ENCODE measurements around the gene ATXN2.
"Not testable (repeated sequence)": the region's sequence is repeated elsewhere in the genome, so short reads cannot be mapped to it uniquely, and the experiment has no call there.

Gene ATXN2

GRCh38 chr12:111597831-111598636 lies 1.1 kb downstream of the ATXN2 start:
- no peak for DNase-seq

DNA sequence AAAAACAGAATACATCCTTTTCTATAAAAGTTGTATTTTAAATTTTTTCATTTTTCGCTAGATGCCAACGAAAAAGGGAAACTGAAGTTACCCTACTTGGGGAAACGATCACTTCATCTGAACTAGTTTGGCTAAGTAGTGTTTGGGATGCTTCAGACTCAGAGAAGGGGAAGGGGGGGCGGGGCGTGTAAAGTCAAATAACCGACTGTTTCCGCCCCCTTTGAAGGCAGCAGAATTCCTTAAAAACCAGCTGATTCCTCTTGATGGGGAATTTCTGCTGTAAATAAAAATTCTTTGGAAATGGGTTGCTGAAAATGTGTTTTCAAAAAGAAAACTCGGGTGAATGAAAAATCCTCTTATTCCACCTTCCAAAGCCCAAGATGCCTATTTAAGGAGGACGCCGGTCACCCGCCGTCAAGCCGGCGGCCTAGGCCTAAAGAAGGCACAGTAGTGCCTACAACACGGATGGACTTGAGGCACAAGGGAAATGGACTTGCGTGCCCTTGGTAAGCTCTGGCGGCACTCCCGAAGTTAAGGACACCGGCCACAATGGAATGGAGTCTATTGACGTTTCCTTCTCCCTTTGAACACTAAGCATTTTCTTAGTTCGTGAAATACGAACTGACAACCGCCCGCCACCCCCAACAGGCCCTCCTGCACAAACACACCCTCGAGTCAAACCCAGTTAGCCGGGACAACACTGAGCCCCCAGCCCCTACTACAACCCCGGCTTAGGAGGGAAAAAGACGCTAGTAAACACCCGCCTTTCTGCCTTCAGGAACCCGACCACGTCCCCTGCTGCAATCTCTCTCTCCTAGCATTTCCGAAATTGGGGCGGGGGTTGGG lies 1.9 kb downstream of the ATXN2 start:
- DNase-seq, result no peak

DNA sequence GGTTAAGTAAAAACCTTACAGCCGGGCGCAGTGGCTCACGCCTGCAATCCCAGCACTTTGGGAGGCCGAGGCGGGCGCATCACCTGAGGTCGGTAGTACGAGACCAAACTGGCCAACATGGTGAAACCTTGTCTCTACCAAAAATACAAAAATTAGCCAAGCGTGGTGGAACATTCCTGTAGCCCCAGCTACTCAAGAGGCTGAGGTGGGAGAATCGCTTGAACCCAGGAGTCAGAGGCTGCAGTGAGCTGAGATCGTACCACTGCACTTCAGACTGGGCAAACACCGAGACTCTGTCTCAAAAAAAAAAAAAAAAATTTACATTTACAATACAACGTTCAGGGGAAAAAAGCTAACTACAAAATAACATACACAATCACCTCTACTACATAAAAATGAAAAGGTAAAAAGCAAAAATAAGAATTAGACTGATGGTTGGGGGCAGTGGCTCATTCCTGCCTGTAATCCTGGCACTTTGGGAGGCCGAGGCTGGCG lies 3.7 kb downstream of the ATXN2 start:
- not testable (repeated sequence) for DNase-seq

GRCh38 chr12:111591399-111592010 lies 7.6 kb downstream of the ATXN2 start:
- not testable (repeated sequence) for DNase-seq

DNA sequence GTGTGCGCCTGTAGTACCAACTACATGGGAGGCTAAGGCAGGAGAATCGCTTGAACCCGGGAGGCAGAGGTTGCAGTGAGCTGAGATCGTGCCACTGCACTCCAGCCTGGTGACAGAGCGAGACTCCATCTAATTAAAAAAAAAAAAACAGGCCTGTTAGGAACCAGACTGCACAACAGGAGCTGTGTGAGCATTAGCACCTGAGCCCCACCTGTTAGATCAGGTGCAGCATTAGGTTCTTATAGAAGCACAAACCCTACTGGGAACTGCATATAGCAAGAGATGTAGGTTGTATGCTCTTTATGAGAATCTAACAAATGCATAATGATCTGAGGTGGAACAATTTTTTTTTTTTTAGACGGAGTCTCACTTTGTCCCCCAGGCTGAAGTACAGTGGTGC lies 8.6 kb downstream of the ATXN2 start:
- no peak for DNase-seq

DNA sequence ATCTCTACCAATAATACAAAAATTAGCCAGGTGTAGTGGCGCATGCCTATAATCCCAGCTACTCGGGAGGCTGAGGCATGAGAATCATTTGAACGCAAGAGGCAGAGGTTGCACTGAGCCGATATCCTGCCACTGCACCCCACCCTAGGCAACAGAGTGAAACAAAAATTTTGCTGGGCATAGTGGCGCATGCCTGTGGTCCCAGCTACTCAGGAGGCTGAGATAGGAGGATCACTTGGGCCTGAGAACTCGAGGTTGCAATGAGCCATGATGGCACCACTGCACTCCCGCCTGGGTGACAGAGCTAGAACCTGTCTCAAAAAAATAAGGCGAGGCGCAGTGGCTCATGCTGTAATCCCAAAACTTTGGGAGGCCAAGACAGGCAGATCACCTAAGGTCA lies 9.5 kb downstream of the ATXN2 start:
- no peak for DNase-seq

- no peak for DNase-seq
These were observed 11.1 kb downstream of the ATXN2 start for GRCh38 chr12:111588010-111588409.

DNA sequence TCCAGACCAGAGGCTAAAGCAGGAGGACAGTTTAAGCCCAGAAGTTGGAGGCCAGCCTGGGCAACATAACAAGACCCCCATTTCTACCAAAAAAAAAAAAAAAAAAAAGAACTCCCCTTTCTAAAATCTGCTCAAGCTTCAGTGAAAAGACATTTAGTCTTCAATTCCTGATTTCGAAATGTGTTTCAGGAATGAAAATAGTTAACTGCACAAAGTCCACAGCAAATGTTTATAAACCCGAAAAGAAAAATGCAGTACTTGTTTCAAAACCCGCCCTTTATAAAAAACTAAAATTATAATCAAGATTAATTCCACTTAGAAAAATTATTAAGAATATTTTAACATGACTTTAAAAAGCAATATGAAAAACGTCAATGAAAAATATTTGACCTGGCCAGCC lies 12.1 kb downstream of the ATXN2 start:
- DNase-seq, result no peak

DNA sequence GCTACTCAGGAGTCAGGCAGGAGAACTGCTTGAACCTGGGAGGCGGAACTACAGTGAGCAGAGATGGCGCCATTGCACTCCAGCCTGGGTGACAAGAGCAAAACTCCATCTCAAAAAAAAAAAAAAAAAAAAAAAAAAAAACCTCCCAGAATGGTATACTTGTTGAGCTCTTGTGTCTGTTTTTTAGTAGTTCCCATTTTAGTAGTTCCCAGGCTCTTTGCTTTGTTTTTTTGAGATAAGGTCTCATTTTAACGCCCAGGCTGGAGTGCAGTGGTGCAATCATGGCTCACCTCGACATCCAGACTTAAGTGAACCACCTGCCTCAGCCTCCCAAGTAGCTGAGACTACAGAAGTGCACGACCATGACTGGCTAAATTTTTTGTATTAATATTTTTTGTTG lies 13.4 kb downstream of the ATXN2 start:
- no peak for DNase-seq

DNA sequence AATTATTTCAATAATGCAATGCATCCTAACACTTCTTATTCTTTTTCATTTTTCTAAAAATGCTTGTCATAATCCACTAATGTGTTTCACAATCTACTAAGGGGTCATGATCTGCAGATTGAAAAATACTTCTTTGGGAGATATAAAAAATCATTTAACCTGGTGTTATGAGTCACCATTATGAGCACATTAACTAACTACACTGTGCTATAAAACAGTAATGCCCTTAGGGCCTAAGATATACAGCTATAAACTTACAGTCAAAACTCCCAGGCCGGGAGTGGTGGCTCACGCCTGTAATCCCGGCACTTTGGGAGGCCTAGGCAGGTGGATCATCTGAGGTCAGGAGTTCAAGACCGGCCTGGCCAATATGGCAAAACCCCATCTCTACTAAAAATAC lies 14.2 kb downstream of the ATXN2 start:
- no peak for DNase-seq

- DNase-seq, result not testable (repeated sequence)
These were observed 15.6 kb downstream of the ATXN2 start for GRCh38 chr12:111583506-111583905.

- DNase-seq, result no peak
These were observed 16.9 kb downstream of the ATXN2 start for GRCh38 chr12:111582133-111582747.

- DNase-seq, result no peak
These were observed 17.5 kb downstream of the ATXN2 start for GRCh38 chr12:111581434-111582132.

- no peak for DNase-seq
These were observed 18.4 kb downstream of the ATXN2 start for GRCh38 chr12:111580737-111581136.

GRCh38 chr12:111580119-111580425 lies 19.0 kb downstream of the ATXN2 start:
- no peak for DNase-seq

DNA sequence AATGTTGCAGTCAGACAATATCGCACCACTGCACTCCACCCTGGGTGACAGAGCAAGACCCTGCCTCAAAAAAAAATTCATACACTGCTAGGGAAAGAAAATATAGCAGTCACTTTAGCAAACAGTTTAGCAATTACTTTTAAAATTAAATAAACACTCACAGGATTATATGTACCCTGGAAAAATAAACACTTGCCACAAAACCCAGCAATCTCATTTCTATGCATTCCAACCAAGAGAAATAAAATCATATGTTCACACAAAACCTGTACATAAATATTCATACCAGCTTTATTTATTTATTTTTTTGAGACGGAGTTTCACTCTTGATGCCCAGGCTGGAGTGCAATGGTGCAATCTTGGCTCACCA lies 20.2 kb downstream of the ATXN2 start:
- DNase-seq, result no peak

- DNase-seq, result no peak
These were observed 20.7 kb downstream of the ATXN2 start for GRCh38 chr12:111578276-111578970.

DNA sequence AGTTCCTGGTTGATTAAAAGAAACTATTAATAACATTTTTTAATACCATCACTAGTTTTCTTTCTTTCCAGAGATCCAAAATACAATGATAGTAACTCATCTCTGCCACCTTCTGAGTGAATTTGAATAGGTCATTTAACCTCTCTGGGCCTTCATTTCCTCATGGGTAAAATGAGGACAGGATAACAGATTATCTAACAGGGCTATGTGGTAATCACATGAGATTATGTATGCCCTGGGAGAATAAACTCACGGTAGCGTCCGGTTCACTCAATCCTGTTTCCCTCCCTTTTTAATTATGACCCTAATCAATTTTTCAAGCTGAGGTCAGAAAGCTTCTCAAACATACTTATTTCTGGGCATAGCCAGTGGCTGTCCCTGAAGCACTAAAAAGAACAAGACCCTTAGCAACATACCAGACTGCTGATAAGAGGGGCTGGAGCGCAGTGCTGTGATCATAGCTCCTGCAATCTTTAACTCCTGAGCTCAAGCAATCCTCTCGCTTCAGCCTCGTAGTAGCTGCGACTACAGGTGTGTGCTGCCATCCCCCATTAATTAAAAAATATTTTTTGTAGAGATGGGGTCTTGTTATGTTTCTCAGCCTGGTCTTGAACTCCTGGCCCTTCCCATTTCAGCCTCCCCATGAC lies 24.2 kb downstream of the ATXN2 start:
- DNase-seq, result no peak

DNA sequence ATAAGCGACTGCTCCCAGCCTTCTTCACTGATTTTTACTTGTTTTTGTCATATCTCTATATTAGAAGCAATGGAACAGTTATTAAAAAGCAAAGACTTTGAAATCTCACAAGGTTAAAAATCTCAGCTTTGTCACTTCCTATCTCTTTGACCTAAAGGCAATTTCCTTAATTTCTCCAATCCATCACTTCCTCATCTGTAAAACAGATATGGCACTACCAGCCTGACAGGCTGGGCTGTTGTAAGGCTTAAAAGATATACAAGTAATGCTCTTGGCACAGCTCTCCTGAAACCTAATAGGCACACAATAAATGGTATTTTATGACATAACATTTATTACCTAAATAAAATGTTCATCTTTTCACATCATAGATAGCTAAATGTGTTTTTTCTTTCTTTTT lies 25.6 kb downstream of the ATXN2 start:
- no peak for DNase-seq

DNA sequence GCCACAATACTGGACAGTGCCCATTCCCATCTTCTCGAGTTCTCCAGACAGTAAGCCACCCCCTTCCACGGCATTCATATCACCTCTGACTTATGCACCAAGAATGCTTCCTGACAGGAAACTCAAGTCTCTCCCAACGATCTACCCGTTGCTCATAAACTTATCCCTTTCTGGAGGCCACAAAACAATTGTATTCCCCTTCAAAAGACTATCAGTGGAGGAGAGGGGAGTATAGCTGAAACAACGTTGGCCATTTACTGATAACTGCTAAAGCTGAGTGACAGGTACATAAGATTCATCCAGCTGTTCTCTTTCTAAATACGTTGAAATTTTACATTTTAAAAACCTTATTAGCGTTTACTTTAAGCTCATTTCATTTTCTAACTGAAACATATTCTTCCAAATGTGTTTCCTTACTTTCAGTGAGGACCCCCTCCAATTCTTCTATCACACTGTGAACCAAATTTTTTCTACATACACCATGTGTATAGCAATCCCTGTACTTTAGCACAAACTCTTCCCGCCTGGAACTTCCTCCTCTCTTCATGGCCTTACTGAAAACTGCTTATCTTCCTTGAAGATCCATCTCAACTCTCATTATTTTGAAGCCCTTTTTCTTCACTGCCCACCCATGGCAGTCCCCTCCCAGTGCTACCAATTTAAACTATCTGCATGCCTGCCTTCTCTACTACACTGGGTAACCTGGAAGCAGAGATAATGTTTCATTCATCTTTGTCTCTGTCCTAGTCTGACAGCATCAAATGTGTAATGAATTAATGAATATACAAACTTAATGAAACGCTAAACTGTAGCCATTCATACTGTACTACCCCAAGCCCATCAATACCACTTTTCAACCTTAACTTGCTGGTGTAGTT lies 28.8 kb downstream of the ATXN2 start:
- no peak for DNase-seq

Data from NCI-H2081 treated with DMSO at 0.1 percent for 48 hours (cell line).